CD8-positive, alpha-beta memory T cell (primary cell): ENCODE measurements around the gene PITHD1. TPM values are rescaled to one million over a fixed set of nuclear protein-coding genes. Genes with fewer than 3 reads are reported as not detected.
"Not testable (repeated sequence)": the region's sequence is repeated elsewhere in the genome, so short reads cannot be mapped to it uniquely, and the experiment has no call there.

Source experiments
- CTCF ChIA-PET: fragments of 350-600 bp; sonication (Branson Sonifier 250); formaldehyde crosslinking; loops from one replicate; lab custom pipeline; 2021; ENCODE audit warnings: antibody characterized with exemption; lab: Charles Lee
- POLR2A ChIA-PET: fragments of 350-600 bp; sonication (Branson Sonifier 250); formaldehyde crosslinking; loops from one replicate; lab custom pipeline; 2021; ENCODE audit warnings: antibody characterized with exemption; lab: Charles Lee
- DNase-seq, 5 donors: peaks; one replicate each; pipeline versions ENCODE4 v3.0.0 to v3.0.0-alpha.2; 2020 to 2022; ENCODE audit warnings: mixed read lengths in 1 of 5
- H3K27ac ChIP-seq: one replicate; pipeline ENCODE4 v1.7.0; 2013; ENCODE audit warnings: low read depth, mild to moderate bottlenecking, low read length, moderate library complexity
- H3K27me3 ChIP-seq: 2 replicates; pipeline ENCODE4 v1.7.0; 2013; ENCODE audit warnings: low read length, mild to moderate bottlenecking; ENCODE audit not compliant: insufficient read depth, poor library complexity, severe bottlenecking
- H3K36me3 ChIP-seq: 2 replicates; pipeline ENCODE4 v1.7.0; 2013; ENCODE audit warnings: mild to moderate bottlenecking, low read length, moderate library complexity; ENCODE audit not compliant: insufficient read depth
- H3K4me1 ChIP-seq: 2 replicates; pipeline ENCODE4 v1.7.0; 2013; ENCODE audit warnings: mild to moderate bottlenecking, low read length, moderate library complexity; ENCODE audit not compliant: insufficient read depth
- H3K4me3 ChIP-seq: 2 replicates; pipeline ENCODE4 v1.7.0; 2013; ENCODE audit warnings: mild to moderate bottlenecking, low read length
- H3K9me3 ChIP-seq: 2 replicates; pipeline ENCODE4 v1.7.0; 2013; ENCODE audit warnings: mild to moderate bottlenecking, low read length
- H3K27ac Mint-ChIP-seq, 8 donors: one replicate each; pipeline ENCODE4 v1.8.0; 2020 to 2021; ENCODE audit warnings: mixed read lengths in 8 of 8, mild to moderate bottlenecking in 6 of 8, inconsistent platforms in 3 of 8, moderate library complexity in 3 of 8
- H3K27me3 Mint-ChIP-seq, 2 donors: one replicate each; pipeline ENCODE4 v1.8.0; 2020 to 2021; ENCODE audit warnings: mixed read lengths in 2 of 2, mild to moderate bottlenecking in 1 of 2, moderate library complexity in 1 of 2
- H3K36me3 Mint-ChIP-seq, 3 donors: one replicate each; pipeline ENCODE4 v1.8.0; 2020 to 2021; ENCODE audit warnings: mixed read lengths in 3 of 3, inconsistent platforms in 1 of 3, mild to moderate bottlenecking in 1 of 3
- H3K4me1 Mint-ChIP-seq, 3 donors: one replicate each; pipeline ENCODE4 v1.8.0; 2020 to 2021; ENCODE audit warnings: mixed read lengths in 3 of 3, inconsistent platforms in 1 of 3, mild to moderate bottlenecking in 1 of 3
- H3K4me3 Mint-ChIP-seq, 7 donors: one replicate each; pipeline ENCODE4 v1.8.0; 2020 to 2021; ENCODE audit warnings: mixed read lengths in 7 of 7, mild to moderate bottlenecking in 6 of 7, moderate library complexity in 4 of 7, inconsistent platforms in 2 of 7
- H3K9me3 Mint-ChIP-seq, 5 donors: one replicate each; pipeline ENCODE4 v1.8.0; 2020 to 2022; ENCODE audit warnings: mixed read lengths in 5 of 5, mild to moderate bottlenecking in 3 of 5, moderate library complexity in 2 of 5, inconsistent platforms in 1 of 5
- polyA plus RNA-seq: library from polyadenylated mRNA; unstranded; fragments of 300-500 nt; fragmentation: Illumina TruSeq; gene quantifications from one replicate; pipeline ENCODE4 v1.2.3, GENCODE V29; 2021
- total RNA-seq, 2 experiments: library from RNA; stranded (reverse); gene quantifications; one replicate each; pipeline ENCODE4 v1.2.3, GENCODE V29; 2021

Gene PITHD1
- total and polyA plus RNA-seq, 3 experiments from 2014 or later: 68.5 to 105 (median 105) TPM

- H3K27me3 ChIP-seq: no peaks in the 10 kb centered on the region
- Mint-ChIP-seq H3K9me3 (no peaks in the 10 kb centered on the region), H3K4me3 (peak overlapping the region; percentile 90 to 98 (median 94)), H3K27ac (peak overlapping the region; percentile 87 to 99 (median 96)), H3K4me1 (peaks cover 18 to 32% (median 24%) of the 10 kb centered on the region in 3 donors), H3K27me3 (no peaks in the 10 kb centered on the region), H3K36me3 (peaks cover 0 to 57% (median 9%) of the 10 kb centered on the region in 3 donors)
- H3K27ac ChIP-seq: peak overlapping the region; percentile 83
- peaks cover 5% of the 10 kb centered on the region for H3K36me3 ChIP-seq
- no peaks in the 10 kb centered on the region for H3K9me3 ChIP-seq
- peak overlapping the region; percentile 95 for H3K4me3 ChIP-seq
- H3K4me1 ChIP-seq: peaks cover 29% of the 10 kb centered on the region
- CTCF ChIA-PET: interaction anchor here (1.2 to 2.2 kb wide), 6 partner anchors 8 to 78 kb away, joined by 3 to 8 read pairs (median 4); partner anchors contain the start of gene GALE
- peak in 4 of 5 donors; percentile 7 to 52 (median 30) for DNase-seq
- POLR2A ChIA-PET: interaction anchor here (0.6 to 2.4 kb wide), 6 partner anchors 9 to 34 kb away, joined by 4 to 19 read pairs (median 6); partner anchors contain the start of genes GALE, HMGCL and PITHD1
Measured at GRCh38 chr1:23791516-23792047, 13.4 kb downstream of the PITHD1 start.

GRCh38 chr1:23792151-23792945, 14.1 kb downstream of the PITHD1 start:
- peaks cover 18 to 32% (median 24%) of the 10 kb centered on the region in 3 donors for H3K4me1 Mint-ChIP-seq
- peak overlapping the region; percentile 90 to 98 (median 94) for H3K4me3 Mint-ChIP-seq
- Histone ChIP-seq H3K4me1 (peaks cover 29% of the 10 kb centered on the region), H3K9me3 (no peaks in the 10 kb centered on the region), H3K27me3 (no peaks in the 10 kb centered on the region), H3K27ac (peak overlapping the region; percentile 83), H3K36me3 (peaks cover 2% of the 10 kb centered on the region), H3K4me3 (no peak overlapping the region)
- no peaks in the 10 kb centered on the region for H3K9me3 Mint-ChIP-seq
- ChIA-PET CTCF (interaction anchor here (1.2 to 1.6 kb wide), 4 partner anchors 8 to 20 kb away, joined by 4 to 8 read pairs (median 4); partner anchors contain the start of gene GALE), POLR2A (interaction anchor here (1.0 to 2.4 kb wide), 4 partner anchors 8 to 33 kb away, joined by 5 to 19 read pairs (median 6); partner anchors contain the start of genes GALE and HMGCL)
- H3K27me3 Mint-ChIP-seq: no peaks in the 10 kb centered on the region
- peak overlapping the region in 7 of 8 donors; percentile 87 to 99 (median 97) for H3K27ac Mint-ChIP-seq
- no peak for DNase-seq
- H3K36me3 Mint-ChIP-seq: peaks cover 0 to 57% (median 2%) of the 10 kb centered on the region in 3 donors

GRCh38 chr1:23793018-23793781, 15.0 kb downstream of the PITHD1 start:
- no peaks in the 10 kb centered on the region for H3K27me3 Mint-ChIP-seq
- peaks cover 0 to 52% (median 0%) of the 10 kb centered on the region in 3 donors for H3K36me3 Mint-ChIP-seq
- H3K27ac Mint-ChIP-seq: peak overlapping the region in 7 of 8 donors; percentile 24 to 86 (median 63)
- H3K36me3 ChIP-seq: no peaks in the 10 kb centered on the region
- H3K4me3 ChIP-seq: no peak overlapping the region
- no peaks in the 10 kb centered on the region for H3K27me3 ChIP-seq
- CTCF ChIA-PET: no interaction called here
- peaks cover 18 to 32% (median 24%) of the 10 kb centered on the region in 3 donors for H3K4me1 Mint-ChIP-seq
- peak overlapping the region in 6 of 7 donors; percentile 4 to 82 (median 19) for H3K4me3 Mint-ChIP-seq
- no peaks in the 10 kb centered on the region for H3K9me3 Mint-ChIP-seq
- DNase-seq: peak; percentile 20 to 74 (median 40)
- POLR2A ChIA-PET: interaction anchor here (0.6 to 1.5 kb wide), 2 partner anchors 15 to 20 kb away, joined by 5 to 6 read pairs; partner anchors contain the start of gene PITHD1
- H3K4me1 ChIP-seq: peaks cover 29% of the 10 kb centered on the region
- H3K27ac ChIP-seq: no peak overlapping the region
- H3K9me3 ChIP-seq: no peaks in the 10 kb centered on the region

- no peak overlapping the region for H3K27ac ChIP-seq
Measured at GRCh38 chr1:23793861-23794731, 15.9 kb downstream of the PITHD1 start.

GRCh38 chr1:23794732-23795182, 16.5 kb downstream of the PITHD1 start:
- DNase-seq, H3K4me3 ChIP-seq, H3K9me3 Mint-ChIP-seq, H3K27ac Mint-ChIP-seq, H3K27ac ChIP-seq, POLR2A ChIA-PET, H3K9me3 ChIP-seq, H3K27me3 Mint-ChIP-seq, H3K27me3 ChIP-seq, H3K36me3 ChIP-seq, CTCF ChIA-PET: not testable (repeated sequence)
- Mint-ChIP-seq H3K36me3 (peaks cover 0 to 47% (median 0%) of the 10 kb centered on the region in 3 donors), H3K4me1 (peaks cover 25 to 45% (median 29%) of the 10 kb centered on the region in 3 donors), H3K4me3 (peak overlapping the region in 1 of 7 donors; percentile 37)
- peaks cover 38% of the 10 kb centered on the region for H3K4me1 ChIP-seq

More at GRCh38 chr1:23793861-23794731, 15.9 kb downstream of the PITHD1 start:
- Mint-ChIP-seq H3K4me1 (peaks cover 24 to 39% (median 25%) of the 10 kb centered on the region in 3 donors), H3K9me3 (no peaks in the 10 kb centered on the region), H3K27me3 (no peaks in the 10 kb centered on the region), H3K36me3 (peaks cover 0 to 49% (median 0%) of the 10 kb centered on the region in 3 donors), H3K27ac (no peak overlapping the region), H3K4me3 (peak overlapping the region in 3 of 7 donors; percentile 37 to 68 (median 41))
- Histone ChIP-seq H3K36me3 (no peaks in the 10 kb centered on the region), H3K4me1 (peaks cover 31% of the 10 kb centered on the region), H3K9me3 (no peaks in the 10 kb centered on the region), H3K4me3 (no peak overlapping the region), H3K27me3 (no peaks in the 10 kb centered on the region)
- CTCF ChIA-PET: interaction anchor here (0.6 kb wide), 1 partner anchor 165 kb away, joined by 3 read pairs; no protein-coding TSS in a partner anchor
- POLR2A ChIA-PET: interaction anchor here (0.6 to 1.5 kb wide), 2 partner anchors 16 to 21 kb away, joined by 5 to 6 read pairs; partner anchors contain the start of gene PITHD1
- DNase-seq: no peak

GRCh38 chr1:23795676-23796465, 17.7 kb downstream of the PITHD1 start:
- peaks cover 0 to 48% (median 0%) of the 10 kb centered on the region in 3 donors for H3K36me3 Mint-ChIP-seq
- Histone ChIP-seq H3K27ac (no peak overlapping the region), H3K36me3 (no peaks in the 10 kb centered on the region), H3K9me3 (no peaks in the 10 kb centered on the region), H3K4me3 (no peak overlapping the region), H3K27me3 (no peaks in the 10 kb centered on the region), H3K4me1 (peaks cover 33% of the 10 kb centered on the region)
- POLR2A ChIA-PET: interaction anchor here (1.3 kb wide), 1 partner anchor 16 kb away, joined by 3 read pairs; no protein-coding TSS in a partner anchor
- H3K27me3 Mint-ChIP-seq: no peaks in the 10 kb centered on the region
- H3K4me1 Mint-ChIP-seq: peaks cover 21 to 43% (median 23%) of the 10 kb centered on the region in 3 donors
- H3K9me3 Mint-ChIP-seq: no peaks in the 10 kb centered on the region
- CTCF ChIA-PET: no interaction called here
- peak overlapping the region in 1 of 8 donors; percentile 53 for H3K27ac Mint-ChIP-seq
- H3K4me3 Mint-ChIP-seq: peak overlapping the region in 1 of 7 donors; percentile 2
- no peak for DNase-seq
